KMS-11 (cell line): Measurements from ENCODE around the gene HIGD2A.

Experiments
- H2AFZ ChIP-seq: fragments of 200-600 bp; sonication (generic); 2 replicates; pipeline ENCODE4 v1.6.1; 2016; ENCODE audit warnings: antibody characterized with exemption, mixed run types, low read depth
- H3K27ac ChIP-seq: fragments of 200-600 bp; sonication (generic); 2 replicates; pipeline ENCODE4 v1.6.1; 2016; ENCODE audit warnings: mild to moderate bottlenecking, mixed run types
- H3K27me3 ChIP-seq: fragments of 200-600 bp; sonication (generic); 2 replicates; pipeline ENCODE4 v1.6.1; 2017; ENCODE audit warnings: mild to moderate bottlenecking, low read depth, mixed run types, moderate library complexity; ENCODE audit not compliant: insufficient read depth
- H3K36me3 ChIP-seq: fragments of 200-600 bp; sonication (generic); 2 replicates; pipeline ENCODE4 v1.6.1; 2017; ENCODE audit warnings: mild to moderate bottlenecking, mixed run types; ENCODE audit not compliant: insufficient read depth
- H3K4me1 ChIP-seq: fragments of 200-600 bp; sonication (generic); 2 replicates; pipeline ENCODE4 v1.6.1; 2016; ENCODE audit warnings: mild to moderate bottlenecking, low read depth, mixed run types; ENCODE audit not compliant: poor library complexity, severe bottlenecking
- H3K4me2 ChIP-seq: fragments of 200-600 bp; sonication (generic); 2 replicates; pipeline ENCODE4 v1.7.0; 2016; ENCODE audit warnings: mild to moderate bottlenecking, mixed run types
- H3K4me3 ChIP-seq: fragments of 200-600 bp; sonication (generic); IDR thresholded peaks from 2 replicates; pipeline ENCODE4 v1.6.1; 2017; ENCODE audit warnings: low read depth, low read length, mixed read lengths; ENCODE audit not compliant: insufficient read depth
- H3K79me2 ChIP-seq: fragments of 200-600 bp; sonication (generic); 2 replicates; pipeline ENCODE4 v1.6.1; 2016; ENCODE audit warnings: low read depth, mixed run types; ENCODE audit not compliant: insufficient read depth
- H3K9ac ChIP-seq: fragments of 200-600 bp; sonication (generic); 2 replicates; pipeline ENCODE4 v1.6.1; 2016; ENCODE audit warnings: mild to moderate bottlenecking, mixed run types
- H4K20me1 ChIP-seq: fragments of 200-600 bp; sonication (generic); 2 replicates; pipeline ENCODE4 v1.6.1; 2016; ENCODE audit warnings: mild to moderate bottlenecking, mixed run types; ENCODE audit not compliant: insufficient read depth
- CTCF ChIP-seq: fragments of 200-600 bp; sonication (generic); conservative IDR thresholded peaks from 2 replicates; pipeline ENCODE4 v1.6.1; 2017; ENCODE audit warnings: low read depth, mild to moderate bottlenecking, antibody characterized with exemption, low read length, moderate library complexity, mixed read lengths

Gene HIGD2A

GRCh38 chr5:176366232-176366894 is 22.2 kb upstream of the HIGD2A start:
- TF ChIP-seq CTCF: no peak
- H2AFZ ChIP-seq: no peak overlapping the region
- H3K36me3 ChIP-seq: no peaks in the 10 kb centered on the region
- no peak overlapping the region for H3K4me2 ChIP-seq
- H3K79me2 ChIP-seq: 0 out of 2 replicates have a peak, but pooled peaks cover 2% of the 10 kb centered on the region
- H3K27ac ChIP-seq: no peak overlapping the region
- no peaks in the 10 kb centered on the region for H4K20me1 ChIP-seq
- no peak overlapping the region for H3K9ac ChIP-seq
- no peaks in the 10 kb centered on the region for H3K4me1 ChIP-seq
- no peaks in the 10 kb centered on the region for H3K27me3 ChIP-seq
- no peak overlapping the region for H3K4me3 ChIP-seq

GRCh38 chr5:176368726-176369125 is 19.8 kb upstream of the HIGD2A start:
- Histone ChIP-seq H3K27ac (no peak overlapping the region), H3K79me2 (no peaks in the 10 kb centered on the region)

GRCh38 chr5:176369934-176370711 is 18.4 kb upstream of the HIGD2A start:
- Histone ChIP-seq H3K36me3 (no peaks in the 10 kb centered on the region), H3K27me3 (no peaks in the 10 kb centered on the region), H2AFZ (no peak overlapping the region), H3K4me3 (no peak overlapping the region), H3K27ac (no peak overlapping the region), H3K9ac (no peak overlapping the region), H3K4me2 (no peak overlapping the region), H3K79me2 (no peaks in the 10 kb centered on the region), H3K4me1 (no peaks in the 10 kb centered on the region), H4K20me1 (no peaks in the 10 kb centered on the region)
- no peak for TF ChIP-seq CTCF

More at GRCh38 chr5:176368726-176369125, 19.8 kb upstream of the HIGD2A start:
- Histone ChIP-seq H3K4me2 (no peak overlapping the region), H3K4me1 (no peaks in the 10 kb centered on the region), H3K36me3 (no peaks in the 10 kb centered on the region), H2AFZ (no peak overlapping the region), H3K4me3 (no peak overlapping the region), H4K20me1 (no peaks in the 10 kb centered on the region), H3K9ac (no peak overlapping the region), H3K27me3 (no peaks in the 10 kb centered on the region)
- no peak for TF ChIP-seq CTCF

GRCh38 chr5:176371621-176372539 is 16.7 kb upstream of the HIGD2A start:
- H3K9ac ChIP-seq: no peak overlapping the region
- no peaks in the 10 kb centered on the region for H4K20me1 ChIP-seq
- no peak overlapping the region for H2AFZ ChIP-seq
- H3K79me2 ChIP-seq: no peaks in the 10 kb centered on the region
- no peak overlapping the region for H3K4me3 ChIP-seq
- no peaks in the 10 kb centered on the region for H3K36me3 ChIP-seq
- no peaks in the 10 kb centered on the region for H3K4me1 ChIP-seq
- TF ChIP-seq CTCF: no peak
- no peaks in the 10 kb centered on the region for H3K27me3 ChIP-seq
- no peak overlapping the region for H3K27ac ChIP-seq
- no peak overlapping the region for H3K4me2 ChIP-seq
